SK-N-SH treated with all-trans-retinoic acid at 6 μM for 48 hours (cell line): Measurements from ENCODE around the gene B4GALNT3.

ENCODE experiments used
- ZFP3 ChIP-seq: fragments of 250-450 bp; sonication (Bioruptor Pico); IDR thresholded peaks from 2 replicates; pipeline ENCODE4 v1.5.0; 2020; ENCODE audit warnings: mild to moderate bottlenecking, moderate library complexity
- TF ChIP-seq, protein P1 (sequence below): fragments of 250-450 bp; sonication (Bioruptor Pico); IDR thresholded peaks from 2 replicates; pipeline ENCODE4 v1.5.0; 2020; ENCODE audit warnings: mild to moderate bottlenecking, moderate library complexity

GRCh38 chr12:544941-545635, 85.3 kb downstream of the B4GALNT3 start:
- TF ChIP-seq, protein P1, sequence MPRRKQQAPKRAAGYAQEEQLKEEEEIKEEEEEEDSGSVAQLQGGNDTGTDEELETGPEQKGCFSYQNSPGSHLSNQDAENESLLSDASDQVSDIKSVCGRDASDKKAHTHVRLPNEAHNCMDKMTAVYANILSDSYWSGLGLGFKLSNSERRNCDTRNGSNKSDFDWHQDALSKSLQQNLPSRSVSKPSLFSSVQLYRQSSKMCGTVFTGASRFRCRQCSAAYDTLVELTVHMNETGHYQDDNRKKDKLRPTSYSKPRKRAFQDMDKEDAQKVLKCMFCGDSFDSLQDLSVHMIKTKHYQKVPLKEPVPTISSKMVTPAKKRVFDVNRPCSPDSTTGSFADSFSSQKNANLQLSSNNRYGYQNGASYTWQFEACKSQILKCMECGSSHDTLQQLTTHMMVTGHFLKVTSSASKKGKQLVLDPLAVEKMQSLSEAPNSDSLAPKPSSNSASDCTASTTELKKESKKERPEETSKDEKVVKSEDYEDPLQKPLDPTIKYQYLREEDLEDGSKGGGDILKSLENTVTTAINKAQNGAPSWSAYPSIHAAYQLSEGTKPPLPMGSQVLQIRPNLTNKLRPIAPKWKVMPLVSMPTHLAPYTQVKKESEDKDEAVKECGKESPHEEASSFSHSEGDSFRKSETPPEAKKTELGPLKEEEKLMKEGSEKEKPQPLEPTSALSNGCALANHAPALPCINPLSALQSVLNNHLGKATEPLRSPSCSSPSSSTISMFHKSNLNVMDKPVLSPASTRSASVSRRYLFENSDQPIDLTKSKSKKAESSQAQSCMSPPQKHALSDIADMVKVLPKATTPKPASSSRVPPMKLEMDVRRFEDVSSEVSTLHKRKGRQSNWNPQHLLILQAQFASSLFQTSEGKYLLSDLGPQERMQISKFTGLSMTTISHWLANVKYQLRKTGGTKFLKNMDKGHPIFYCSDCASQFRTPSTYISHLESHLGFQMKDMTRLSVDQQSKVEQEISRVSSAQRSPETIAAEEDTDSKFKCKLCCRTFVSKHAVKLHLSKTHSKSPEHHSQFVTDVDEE (CRISPR knock-in tag) = no peak
- TF ChIP-seq ZFP3 = no peak
